ENCODE results near the gene SLC9B2.

SLC9B2 gene

GRCh38 chr4:103012551-103012950 is 64.0 kb downstream of the SLC9B2 start:
- Histone ChIP-seq H3K27me3 (ENCODE audit: insufficient read depth, poor library complexity, severe bottlenecking) (no peaks in the 10 kb centered on the region), H3K4me3 (replicated peaks; ENCODE audit: insufficient read depth, low read length) (no peak overlapping the region), H3K27ac (replicated peaks) (no peak overlapping the region)
- TF ChIP-seq SPI1 (IDR thresholded peaks at IDR 0.05; ENCODE audit: borderline replicate concordance, low read depth), result no peak
- no peak for TF ChIP-seq REST (IDR thresholded peaks at IDR 0.05; ENCODE audit: insufficient replicate concordance, low read depth)
- TF ChIP-seq POLR2AphosphoS5 (IDR thresholded peaks at IDR 0.05; ENCODE audit: low read depth), result no peak
- TF ChIP-seq CTCF (IDR thresholded peaks at IDR 0.05; ENCODE audit: insufficient read depth, low read length), result no peak
- TF ChIP-seq GABPA (IDR thresholded peaks at IDR 0.05; ENCODE audit: low read depth), result no peak
- DNase-seq (ENCODE audit: low read depth in 1 of 2, low spot score in 1 of 2), result no peak

- Histone ChIP-seq H3K4me3 (replicated peaks; ENCODE audit: insufficient read depth, low read length) (no peak overlapping the region), H3K27ac (replicated peaks) (no peak overlapping the region), H3K27me3 (ENCODE audit: insufficient read depth, poor library complexity, severe bottlenecking) (no peaks in the 10 kb centered on the region)
- TF ChIP-seq SPI1 (IDR thresholded peaks at IDR 0.05; ENCODE audit: borderline replicate concordance, low read depth), result no peak
- TF ChIP-seq GABPA (IDR thresholded peaks at IDR 0.05; ENCODE audit: low read depth), result no peak
- DNase-seq (ENCODE audit: low read depth in 1 of 2, low spot score in 1 of 2), result no peak
Observed at GRCh38 chr4:103012060-103012459, 64.5 kb downstream of the SLC9B2 start.

GRCh38 chr4:103011378-103012025 is 65.1 kb downstream of the SLC9B2 start:
- TF ChIP-seq CTCF (IDR thresholded peaks at IDR 0.05; ENCODE audit: insufficient read depth, low read length), result no peak
- TF ChIP-seq SPI1 (IDR thresholded peaks at IDR 0.05; ENCODE audit: borderline replicate concordance, low read depth), result no peak
- no peak for TF ChIP-seq POLR2AphosphoS5 (IDR thresholded peaks at IDR 0.05; ENCODE audit: low read depth)
- TF ChIP-seq GABPA (IDR thresholded peaks at IDR 0.05; ENCODE audit: low read depth), result no peak
- TF ChIP-seq REST (IDR thresholded peaks at IDR 0.05; ENCODE audit: insufficient replicate concordance, low read depth), result no peak

GRCh38 chr4:103010804-103011203 is 65.8 kb downstream of the SLC9B2 start:
- Histone ChIP-seq H3K4me3 (replicated peaks; ENCODE audit: insufficient read depth, low read length) (no peak overlapping the region), H3K27ac (replicated peaks) (no peak overlapping the region), H3K27me3 (ENCODE audit: insufficient read depth, poor library complexity, severe bottlenecking) (no peaks in the 10 kb centered on the region)
- no peak for DNase-seq (ENCODE audit: low read depth in 1 of 2, low spot score in 1 of 2)
- TF ChIP-seq GABPA (IDR thresholded peaks at IDR 0.05; ENCODE audit: low read depth), result no peak
- TF ChIP-seq CTCF (IDR thresholded peaks at IDR 0.05; ENCODE audit: insufficient read depth, low read length), result no peak
- TF ChIP-seq REST (IDR thresholded peaks at IDR 0.05; ENCODE audit: insufficient replicate concordance, low read depth), result no peak
- no peak for TF ChIP-seq POLR2AphosphoS5 (IDR thresholded peaks at IDR 0.05; ENCODE audit: low read depth)

More at GRCh38 chr4:103011378-103012025, 65.1 kb downstream of the SLC9B2 start:
- DNase-seq (ENCODE audit: low read depth in 1 of 2, low spot score in 1 of 2), result no peak
- Histone ChIP-seq H3K27ac (replicated peaks) (no peak overlapping the region), H3K4me3 (replicated peaks; ENCODE audit: insufficient read depth, low read length) (no peak overlapping the region), H3K27me3 (ENCODE audit: insufficient read depth, poor library complexity, severe bottlenecking) (no peaks in the 10 kb centered on the region)

Data from HL-60 (cell line).